ENCODE data around the gene INPP5D. TPM values are rescaled to one million over a fixed set of nuclear protein-coding genes. Genes with fewer than 3 reads are reported as not detected.

INPP5D gene
- total RNA-seq, 3 donors from 2014 or later, result 8.2 to 14.4 (median 9.1) TPM

GRCh38 chr2:233174137-233174536, 114.0 kb downstream of the INPP5D start:
- Histone ChIP-seq H3K4me3 (no peak overlapping the region), H3K9me3 (no peaks in the 10 kb centered on the region), H3K36me3 (ENCODE audit: low read depth) (no peaks in the 10 kb centered on the region), H3K4me1 (ENCODE audit: low read depth) (no peaks in the 10 kb centered on the region)
- intact Hi-C loops (cut with DNase I, micrococcal nuclease), result no loop called here
- no peak for DNase-seq
- no peak for ATAC-seq
- no peak for TF ChIP-seq CTCF (IDR thresholded peaks at IDR 0.05)

GRCh38 chr2:233178994-233179847, 119.1 kb downstream of the INPP5D start:
- ATAC-seq (no peak), DNase-seq (no peak)
- Histone ChIP-seq H3K4me1 (ENCODE audit: low read depth) (no peaks in the 10 kb centered on the region), H3K36me3 (ENCODE audit: low read depth) (no peaks in the 10 kb centered on the region), H3K9me3 (no peaks in the 10 kb centered on the region), H3K4me3 (no peak overlapping the region)
- intact Hi-C loops (cut with DNase I, micrococcal nuclease), result no loop called here
- no peak for TF ChIP-seq CTCF (IDR thresholded peaks at IDR 0.05)

- Histone ChIP-seq H3K36me3 (ENCODE audit: low read depth) (no peaks in the 10 kb centered on the region), H3K4me3 (no peak overlapping the region), H3K4me1 (ENCODE audit: low read depth) (no peaks in the 10 kb centered on the region), H3K9me3 (no peaks in the 10 kb centered on the region)
- intact Hi-C loops (cut with DNase I, micrococcal nuclease), result no loop called here
- ATAC-seq (no peak), DNase-seq (no peak)
- no peak for TF ChIP-seq CTCF (IDR thresholded peaks at IDR 0.05)
Observed at GRCh38 chr2:233179848-233180366, 119.8 kb downstream of the INPP5D start.

DNA sequence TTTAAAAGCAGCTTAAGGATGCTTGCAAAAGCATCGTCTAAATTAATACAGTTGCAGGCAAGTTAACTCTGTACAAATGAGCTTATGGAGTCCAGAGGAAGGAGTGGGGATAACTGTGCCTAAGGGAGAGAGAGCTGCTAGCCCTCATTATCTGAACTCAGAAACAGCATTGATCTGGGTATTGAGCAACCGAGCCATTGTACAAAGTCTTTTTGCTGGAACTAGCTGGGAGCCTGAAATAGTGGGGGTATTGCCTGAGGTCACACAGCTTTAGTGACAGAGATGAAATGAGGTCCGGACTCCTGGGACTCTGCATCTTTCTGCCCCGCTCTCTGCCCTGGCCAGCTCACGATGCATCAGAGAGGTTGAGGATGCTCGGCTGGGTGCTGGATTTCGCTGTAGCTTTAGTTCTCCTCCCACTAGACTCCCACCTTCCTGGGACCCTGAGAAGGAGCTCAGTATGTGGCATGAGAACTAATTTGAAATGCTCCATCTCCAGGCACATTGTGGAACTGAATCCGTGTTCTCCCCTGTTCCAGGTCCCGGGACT, 123.8 kb downstream of the INPP5D start:
- Histone ChIP-seq H3K36me3 (ENCODE audit: low read depth) (no peaks in the 10 kb centered on the region), H3K9me3 (no peaks in the 10 kb centered on the region), H3K4me1 (ENCODE audit: low read depth) (no peaks in the 10 kb centered on the region), H3K4me3 (no peak overlapping the region)
- no peak for TF ChIP-seq CTCF (IDR thresholded peaks at IDR 0.05)
- intact Hi-C loops (cut with DNase I, micrococcal nuclease), result no loop called here
- DNase-seq, result no peak
- no peak for ATAC-seq

DNA sequence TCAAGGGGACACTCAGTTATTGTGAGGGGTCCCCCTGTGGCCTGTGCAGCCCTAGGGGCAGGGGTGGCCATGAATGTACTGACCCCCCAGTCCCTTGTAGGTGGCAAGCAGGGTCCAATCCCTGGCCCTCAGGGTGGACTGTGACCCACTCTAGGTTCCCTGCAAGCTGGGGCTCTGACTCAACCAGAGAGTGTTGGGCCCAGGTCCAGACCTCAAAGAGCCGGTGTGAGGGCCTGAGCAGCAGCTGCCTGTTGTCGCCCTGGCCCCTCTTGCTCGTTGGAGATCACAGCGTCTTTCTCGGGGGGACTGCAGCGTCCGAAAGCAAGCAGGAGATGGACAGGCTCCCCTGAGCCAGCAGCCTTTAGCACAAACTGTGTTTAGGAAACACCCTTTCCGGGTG, 124.5 kb downstream of the INPP5D start:
- Histone ChIP-seq H3K9me3 (no peaks in the 10 kb centered on the region), H3K4me1 (ENCODE audit: low read depth) (no peaks in the 10 kb centered on the region), H3K36me3 (ENCODE audit: low read depth) (no peaks in the 10 kb centered on the region), H3K4me3 (no peak overlapping the region)
- no peak for ATAC-seq
- intact Hi-C loops (cut with DNase I, micrococcal nuclease), result no loop called here
- DNase-seq, result no peak
- no peak for TF ChIP-seq CTCF (IDR thresholded peaks at IDR 0.05)
